Right ventricle myocardium superior (tissue), 1 donor: ENCODE measurements around the gene IFNL3. TPM values are rescaled to one million over a fixed set of nuclear protein-coding genes. Genes with fewer than 3 reads are reported as not detected.
A peak's percentile ranks its signal among the peaks of the same experiment; 100 is the strongest.

Experiments used
- ATAC-seq: fragments of 200-7000 bp; cut with Tn5 transposase; one replicate; pipeline ENCODE4 v1.9.1; 2020; ENCODE audit warnings: mild to moderate bottlenecking; ENCODE audit not compliant: poor library complexity
- DNase-seq: peaks from one replicate; pipeline ENCODE4 v3.0.0-alpha.2; 2020
- intact Hi-C: fragments of 100-400 bp; cut with DNase I; formaldehyde crosslinking; loops from one replicate; pipeline ENCODE4 v1.11.2; 2022
- total RNA-seq: library from RNA; stranded (reverse); fragmentation: NEBNext Ultra II Directional; extraction: Animal tissue kit (Norgen Biotek cat#: 25700); gene quantifications from one replicate; pipeline ENCODE4 v1.2.1, GENCODE V29; 2021
- donor health status: DM: no; HTN: yes; CAD: no; lungs with severe emphysema.

The IFNL3 gene
- total RNA-seq, 1 donor from 2014 or later, result not detected

DNA sequence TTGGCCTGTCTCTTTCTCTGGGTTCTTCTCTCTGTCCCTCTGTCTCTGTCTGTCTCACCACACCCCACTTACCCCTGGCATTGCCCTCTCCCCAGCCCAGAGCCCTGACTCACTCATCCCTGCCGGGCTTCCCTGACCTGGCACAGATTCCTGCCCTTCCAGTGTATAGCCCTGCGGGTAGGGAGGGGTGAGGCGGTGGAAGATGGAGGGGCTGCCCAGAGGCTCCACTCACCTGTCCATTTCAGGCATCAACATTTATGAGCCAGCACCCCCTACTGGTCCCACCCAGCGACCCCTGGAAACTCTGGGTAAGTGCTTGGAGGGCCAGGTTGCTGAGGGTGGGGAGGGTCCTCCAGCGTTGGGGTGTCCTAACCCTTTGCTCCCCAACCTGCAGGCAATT is 47.0 kb downstream of the IFNL3 start:
- no peak for ATAC-seq
- no peak for DNase-seq
- intact Hi-C loops, result no loop called here

DNA sequence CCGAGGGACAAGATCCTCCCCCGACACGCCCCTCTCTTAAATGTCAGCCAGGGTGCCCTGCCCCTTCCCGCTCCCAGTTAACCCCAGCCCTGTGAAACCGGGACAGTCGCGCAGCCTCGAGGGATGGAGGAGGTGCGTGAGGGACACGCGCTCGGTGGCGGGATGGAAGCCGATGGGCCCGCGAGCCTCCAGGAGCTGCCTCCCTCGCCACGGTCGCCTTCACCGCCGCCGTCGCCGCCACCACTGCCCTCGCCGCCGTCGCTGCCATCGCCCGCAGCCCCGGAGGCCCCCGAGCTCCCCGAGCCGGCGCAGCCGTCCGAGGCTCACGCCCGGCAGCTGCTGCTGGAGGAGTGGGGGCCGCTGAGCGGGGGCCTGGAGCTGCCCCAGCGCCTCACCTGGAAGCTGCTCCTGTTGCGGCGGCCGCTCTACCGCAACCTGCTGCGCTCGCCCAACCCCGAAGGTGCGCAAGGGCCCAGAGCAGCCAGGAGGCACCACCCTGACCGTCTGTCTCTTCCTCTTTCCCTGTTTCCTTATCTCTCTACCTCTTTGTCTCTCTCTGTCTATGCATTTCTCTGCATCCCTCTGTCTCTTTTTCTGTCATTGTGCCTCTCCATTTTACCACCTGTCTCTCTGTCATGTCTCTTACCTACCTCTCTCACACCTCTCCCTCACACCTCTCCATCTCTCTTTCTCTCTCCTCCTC is 47.8 kb downstream of the IFNL3 start, which contains the start of gene NCCRP1:
TSS of gene NCCRP1 (plus strand) at position 105 of the 703 bp plus-strand sequence. CDS start at position 124, 19 bp downstream.
- intact Hi-C loops, result no loop called here
- ATAC-seq (no peak), DNase-seq (no peak)

GRCh38 chr19:39196320-39196719 is 48.5 kb downstream of the IFNL3 start:
- intact Hi-C loops, result no loop called here
- no peak for ATAC-seq
- no peak for DNase-seq

- intact Hi-C loops, result no loop called here
Observed at GRCh38 chr19:39195755-39196154, 49.1 kb downstream of the IFNL3 start.

DNA sequence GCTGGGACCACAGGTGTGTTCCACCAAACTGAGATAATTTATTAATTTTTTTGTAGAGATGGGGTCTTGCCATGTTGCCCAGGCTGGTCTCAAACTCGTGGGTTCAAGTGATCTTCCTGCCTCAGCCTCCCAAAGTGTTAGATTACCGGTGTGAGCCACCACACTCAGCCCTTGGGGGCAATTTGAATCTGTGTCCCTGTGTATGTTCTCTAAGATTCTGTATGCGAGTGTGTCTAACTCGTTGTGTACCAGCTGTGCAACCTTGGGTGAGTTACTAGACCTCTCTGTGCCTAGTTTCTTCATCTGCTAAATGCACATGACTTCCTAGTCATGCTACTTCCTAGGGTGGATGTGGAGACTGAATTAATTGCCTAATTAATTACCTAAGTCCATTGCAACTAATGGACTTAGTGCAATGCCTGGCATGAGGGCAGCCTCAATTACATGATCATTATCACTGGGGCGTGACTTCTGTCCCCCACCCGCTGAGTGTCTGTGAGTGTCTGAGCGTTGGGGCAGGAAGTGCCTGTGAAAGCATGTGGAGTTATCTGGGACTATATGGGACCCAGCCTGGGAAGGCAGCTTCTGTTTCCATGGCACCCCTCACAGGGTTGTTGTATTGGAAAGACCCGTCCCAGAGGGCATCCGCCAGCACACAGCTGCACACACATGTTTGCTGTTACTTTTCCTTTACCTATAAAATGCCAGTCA is 49.8 kb downstream of the IFNL3 start:
- ATAC-seq (no peak), DNase-seq (no peak)
- intact Hi-C loops, result no loop called here

More at GRCh38 chr19:39195755-39196154, 49.1 kb downstream of the IFNL3 start:
- ATAC-seq (no peak), DNase-seq (no peak)

DNA sequence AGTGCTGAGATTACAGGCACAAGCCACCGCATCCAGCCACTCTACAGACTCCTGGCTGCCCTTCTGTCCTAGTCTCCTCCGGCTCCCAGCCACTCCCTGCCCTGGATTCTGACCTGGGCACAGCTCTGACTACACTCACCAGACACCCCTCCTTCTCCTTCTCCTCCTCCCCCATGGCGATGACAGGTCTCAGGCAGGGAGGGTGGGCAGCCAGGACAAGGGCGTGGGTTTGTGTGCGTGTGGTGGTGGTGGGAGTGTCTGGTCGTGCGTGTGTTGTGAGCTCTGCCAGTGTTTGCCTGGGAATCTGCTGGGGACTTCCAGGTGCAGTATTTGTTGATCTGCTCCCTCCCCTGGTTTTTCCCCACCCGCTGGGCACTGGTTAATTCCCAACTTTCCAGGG is 51.0 kb downstream of the IFNL3 start:
- intact Hi-C loops, result no loop called here
- ATAC-seq (peak; percentile 48), DNase-seq (no peak)

Other genes with a start within 250 kb of the IFNL3 start
- gene FBXO27, start 212.5 kb downstream of the IFNL3 start, total RNA-seq, result 13.0 TPM
- not detected for gene ACP7, start 160.6 kb downstream of the IFNL3 start, total RNA-seq
- gene PAK4, start 119.2 kb downstream of the IFNL3 start, total RNA-seq, result 14.0 TPM
- not detected for gene NCCRP1, start 48.0 kb downstream of the IFNL3 start, total RNA-seq
- gene SYCN, start 40.7 kb downstream of the IFNL3 start, total RNA-seq, result not detected
- not detected for gene IFNL4, start 3.9 kb upstream of the IFNL3 start, total RNA-seq
- not detected for gene IFNL2, start 23.4 kb upstream of the IFNL3 start, total RNA-seq
- not detected for gene IFNL1, start 51.4 kb upstream of the IFNL3 start, total RNA-seq
- 0.40 TPM for gene LRFN1, start 75.9 kb upstream of the IFNL3 start, total RNA-seq
- 17.1 TPM for gene GMFG, start 91.0 kb upstream of the IFNL3 start, total RNA-seq
- gene SAMD4B, start 97.4 kb upstream of the IFNL3 start, total RNA-seq, result 43.1 TPM
- 32.0 TPM for gene PAF1, start 146.1 kb upstream of the IFNL3 start, total RNA-seq
- gene MED29, start 146.4 kb upstream of the IFNL3 start, total RNA-seq, result 22.1 TPM
- 44.9 TPM for gene ZFP36, start 161.8 kb upstream of the IFNL3 start, total RNA-seq
- 9.0 TPM for gene PLEKHG2, start 167.7 kb upstream of the IFNL3 start, total RNA-seq
- 1,176 TPM for gene RPS16, start 190.9 kb upstream of the IFNL3 start, total RNA-seq
- gene SUPT5H, start 200.6 kb upstream of the IFNL3 start, total RNA-seq, result 82.6 TPM
- 80.6 TPM for gene TIMM50, start 235.8 kb upstream of the IFNL3 start, total RNA-seq